Fibroblast of pulmonary artery (primary cell): Measurements from ENCODE around the gene AKR1B15.
A peak's percentile ranks its signal among the peaks of the same experiment; 100 is the strongest.
"Not testable (repeated sequence)": the region's sequence is repeated elsewhere in the genome, so short reads cannot be mapped to it uniquely, and the experiment has no call there.

ENCODE experiments used
- DNase-seq: peaks from one replicate; pipeline ENCODE4 v3.0.0-alpha.2; 2010; ENCODE audit warnings: low read depth
- H3K4me3 ChIP-seq: replicated peaks from 2 replicates; pipeline ENCODE4 v1.5.1; 2011; ENCODE audit warnings: low read depth, mild to moderate bottlenecking, control low read depth, low read length, moderate library complexity
- CTCF ChIP-seq: IDR thresholded peaks from 2 replicates; pipeline ENCODE4 v1.5.1; 2011; ENCODE audit warnings: mild to moderate bottlenecking, control low read depth, low read length, inconsistent platforms; ENCODE audit errors: missing control alignments

Gene AKR1B15

DNA sequence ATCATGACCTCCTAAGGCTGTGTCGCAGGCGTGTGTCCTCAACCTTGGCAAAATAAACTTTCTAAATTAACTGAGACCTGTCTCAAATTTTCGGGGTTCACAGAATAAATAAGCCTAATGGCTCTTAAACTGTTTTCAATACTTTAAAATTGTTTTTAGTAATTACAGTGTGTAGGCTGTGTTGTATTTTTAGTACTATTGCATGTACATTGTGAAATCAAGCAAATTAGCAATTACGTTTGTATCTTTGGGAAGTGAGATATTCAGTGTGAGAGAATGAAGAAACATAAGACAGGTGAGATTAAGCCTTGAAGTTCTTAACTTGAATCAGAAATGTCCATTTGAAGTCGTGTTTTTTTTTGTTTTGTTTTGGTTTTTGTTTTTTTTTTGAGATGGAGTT is 26.3 kb upstream of the AKR1B15 start:
- no peak for DNase-seq
- no peak overlapping the region for H3K4me3 ChIP-seq
- TF ChIP-seq CTCF, result no peak

DNA sequence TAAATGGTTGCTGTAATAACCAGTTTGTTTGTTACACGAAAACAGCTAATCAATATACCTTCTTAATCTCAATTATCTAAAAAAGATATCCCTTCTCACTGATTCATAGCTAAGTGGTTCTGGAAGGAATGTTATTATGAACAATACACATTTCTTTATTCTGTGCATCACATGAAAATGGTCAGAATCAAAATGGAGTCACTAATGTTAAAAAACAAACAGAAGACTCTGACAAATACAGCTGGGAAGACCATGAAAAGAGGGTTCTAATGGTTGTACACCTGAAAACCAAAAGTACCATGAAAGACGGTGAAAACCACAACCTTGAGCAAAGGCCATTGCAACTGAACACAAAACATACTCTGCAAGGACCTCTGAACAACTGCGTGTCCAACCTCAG is 23.5 kb upstream of the AKR1B15 start:
- DNase-seq, H3K4me3 ChIP-seq: not testable (repeated sequence)

DNA sequence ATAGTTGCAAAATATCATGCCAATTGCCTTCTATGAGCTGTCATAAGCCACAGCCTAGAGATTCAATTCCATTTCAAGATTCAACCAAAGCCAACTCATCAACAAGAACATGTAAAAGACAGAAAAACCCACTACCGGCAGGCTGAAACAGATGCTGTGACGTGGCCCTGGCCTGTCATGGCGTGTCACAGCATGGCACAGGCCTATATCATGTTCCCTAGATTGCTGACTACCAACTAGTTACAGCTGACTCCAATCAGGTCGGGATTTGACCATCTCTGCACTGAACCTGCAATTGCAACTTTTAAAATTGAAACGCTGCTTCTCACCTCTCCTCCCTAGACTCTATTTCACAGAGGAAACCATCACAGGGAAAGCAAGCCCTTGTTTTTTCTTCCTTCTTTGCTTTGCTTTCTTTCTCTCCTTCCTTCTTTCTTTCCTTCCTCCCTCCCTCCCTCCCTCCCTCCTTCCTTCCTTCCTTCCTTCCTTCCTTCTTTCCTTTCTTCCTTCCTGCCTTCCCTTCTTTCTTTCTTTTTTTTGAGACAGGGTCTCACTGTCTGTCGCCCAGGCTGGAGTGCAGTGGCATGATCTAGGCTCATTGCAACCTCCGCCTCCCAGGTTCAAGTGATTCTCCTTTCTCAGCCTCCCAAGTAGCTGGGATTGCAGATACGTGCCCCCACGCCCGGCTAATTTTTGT is 22.2 kb upstream of the AKR1B15 start:
- H3K4me3 ChIP-seq, DNase-seq: not testable (repeated sequence)

GRCh38 chr7:134527979-134528371 is 20.9 kb upstream of the AKR1B15 start:
- no peak overlapping the region for H3K4me3 ChIP-seq
- TF ChIP-seq CTCF, result no peak
- peak; percentile 64 for DNase-seq

- no peak for DNase-seq
- no peak for TF ChIP-seq CTCF
- H3K4me3 ChIP-seq, result no peak overlapping the region
These were observed 20.2 kb upstream of the AKR1B15 start for GRCh38 chr7:134528749-134529148.

GRCh38 chr7:134530460-134530859 is 18.4 kb upstream of the AKR1B15 start:
- no peak for DNase-seq
- TF ChIP-seq CTCF, result no peak
- no peak overlapping the region for H3K4me3 ChIP-seq

DNA sequence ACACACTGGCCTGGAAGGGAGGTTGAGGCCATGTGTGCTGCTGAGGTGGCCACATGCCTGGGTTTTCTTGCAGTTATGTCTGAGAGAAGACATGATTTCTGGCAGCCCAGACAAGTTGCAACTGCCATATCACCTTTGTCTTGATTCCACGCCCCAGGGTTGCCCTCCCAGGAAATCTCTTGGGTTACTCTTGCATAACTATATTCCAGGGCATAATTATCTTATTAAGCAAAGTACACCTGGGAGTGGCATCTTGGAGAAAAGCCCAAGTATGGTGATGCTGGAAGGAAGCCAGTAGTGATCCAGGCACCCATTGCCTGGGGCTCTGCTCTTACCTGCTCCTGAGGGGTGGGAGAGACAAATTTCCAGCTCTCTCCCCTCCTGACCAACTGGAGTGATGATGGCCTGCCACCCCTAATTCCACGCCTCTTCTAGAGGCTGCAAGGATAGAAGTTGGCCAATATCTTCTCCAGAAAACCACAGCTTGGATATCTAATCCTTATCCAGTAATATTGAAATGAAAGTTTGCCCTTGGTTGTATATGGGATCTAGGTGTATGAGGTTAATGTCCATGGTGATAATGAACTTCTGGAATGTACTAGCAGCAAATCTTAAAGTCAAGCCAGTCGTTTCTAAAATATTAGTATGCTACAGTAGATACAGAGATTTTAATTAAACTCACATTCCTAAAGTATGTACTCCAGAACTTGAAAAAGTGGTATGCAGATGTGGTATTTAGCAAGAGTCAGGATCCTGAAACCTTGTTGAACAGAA is 16.5 kb upstream of the AKR1B15 start:
- no peak for TF ChIP-seq CTCF

DNA sequence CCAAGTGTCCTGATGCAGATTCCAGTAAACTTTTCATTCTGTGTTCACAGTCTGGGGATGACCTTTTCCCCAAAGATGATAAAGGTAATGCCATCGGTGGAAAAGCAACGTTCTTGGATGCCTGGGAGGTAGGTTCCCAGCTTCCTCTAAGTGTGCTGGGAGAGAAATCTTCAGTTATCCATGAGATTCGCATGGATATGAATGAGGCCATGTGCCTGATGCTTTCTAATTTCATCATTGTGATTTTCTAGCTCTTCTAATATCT is 16.0 kb upstream of the AKR1B15 start:
- TF ChIP-seq CTCF, result no peak
- no peak for DNase-seq

More for the DNA sequence above, 16.5 kb upstream of the AKR1B15 start:
- DNase-seq, result no peak
- no peak overlapping the region for H3K4me3 ChIP-seq

More for the DNA sequence above, 16.0 kb upstream of the AKR1B15 start:
- H3K4me3 ChIP-seq, result no peak overlapping the region
